Measurements from ENCODE around the gene TRAK2. TPM values are rescaled to one million over a fixed set of nuclear protein-coding genes. Genes with fewer than 3 reads are reported as not detected.

The TRAK2 gene
- total and polyA plus RNA-seq, 2 donors (not counting 1 experiment from before 2014, with no cell fraction given), result 73.2 to 81.1 TPM

DNA sequence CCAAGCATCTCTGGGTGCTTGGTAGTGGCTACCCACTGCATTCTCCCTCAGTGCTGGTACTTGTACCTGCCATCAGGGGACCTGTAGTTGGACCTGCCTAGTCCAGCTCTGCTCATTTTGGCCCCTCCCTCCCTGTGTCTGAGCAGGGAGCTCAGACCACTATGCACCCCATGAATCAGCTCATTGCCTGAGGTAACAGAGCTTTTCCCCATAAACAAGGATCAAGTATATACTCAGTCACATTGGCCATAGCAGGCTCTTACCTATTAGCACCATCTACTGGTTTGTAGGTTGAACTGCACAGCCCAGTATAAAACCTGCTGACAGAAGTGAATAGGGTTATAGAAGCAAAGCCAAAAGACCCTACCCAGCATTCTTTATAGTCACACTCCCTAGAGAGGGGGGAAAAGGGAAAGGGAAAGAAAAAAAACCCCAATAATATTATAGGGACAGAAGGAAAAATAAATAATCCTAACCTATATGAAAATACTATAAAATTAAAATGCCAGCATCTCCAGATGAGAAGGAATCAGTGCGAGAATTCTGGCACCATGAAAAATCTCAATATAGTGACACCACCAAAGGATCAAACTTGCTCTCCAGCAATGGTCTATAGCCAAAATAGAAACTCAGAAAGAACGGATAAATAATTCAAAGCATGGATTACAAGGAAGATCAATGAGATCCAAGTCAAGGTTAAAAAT lies 87.2 kb downstream of the TRAK2 start:
- no peak overlapping the region for H2AFZ ChIP-seq (ENCODE audit: low read length)
- no peaks in the 10 kb centered on the region for H3K9me3 ChIP-seq (ENCODE audit: control insufficient read depth, insufficient read depth, low read depth, low read length)
- H3K27me3 ChIP-seq (ENCODE audit: control insufficient read depth, insufficient read depth, low read length), result no peaks in the 10 kb centered on the region
- no peak overlapping the region for H3K4me2 ChIP-seq (ENCODE audit: extremely low read depth, insufficient read depth, low read length)
- no peaks in the 10 kb centered on the region for H3K36me3 ChIP-seq (ENCODE audit: control insufficient read depth, insufficient read depth, low read length)
- H4K20me1 ChIP-seq (ENCODE audit: control insufficient read depth, extremely low read depth, insufficient read depth, low read length), result no peaks in the 10 kb centered on the region
- no peak overlapping the region for H3K27ac ChIP-seq (ENCODE audit: insufficient read depth, low read length)
- TF ChIP-seq EZH2 (IDR thresholded peaks at IDR 0.05; ENCODE audit: low read length, missing control alignments), result no peak
- TF ChIP-seq, protein P1, sequence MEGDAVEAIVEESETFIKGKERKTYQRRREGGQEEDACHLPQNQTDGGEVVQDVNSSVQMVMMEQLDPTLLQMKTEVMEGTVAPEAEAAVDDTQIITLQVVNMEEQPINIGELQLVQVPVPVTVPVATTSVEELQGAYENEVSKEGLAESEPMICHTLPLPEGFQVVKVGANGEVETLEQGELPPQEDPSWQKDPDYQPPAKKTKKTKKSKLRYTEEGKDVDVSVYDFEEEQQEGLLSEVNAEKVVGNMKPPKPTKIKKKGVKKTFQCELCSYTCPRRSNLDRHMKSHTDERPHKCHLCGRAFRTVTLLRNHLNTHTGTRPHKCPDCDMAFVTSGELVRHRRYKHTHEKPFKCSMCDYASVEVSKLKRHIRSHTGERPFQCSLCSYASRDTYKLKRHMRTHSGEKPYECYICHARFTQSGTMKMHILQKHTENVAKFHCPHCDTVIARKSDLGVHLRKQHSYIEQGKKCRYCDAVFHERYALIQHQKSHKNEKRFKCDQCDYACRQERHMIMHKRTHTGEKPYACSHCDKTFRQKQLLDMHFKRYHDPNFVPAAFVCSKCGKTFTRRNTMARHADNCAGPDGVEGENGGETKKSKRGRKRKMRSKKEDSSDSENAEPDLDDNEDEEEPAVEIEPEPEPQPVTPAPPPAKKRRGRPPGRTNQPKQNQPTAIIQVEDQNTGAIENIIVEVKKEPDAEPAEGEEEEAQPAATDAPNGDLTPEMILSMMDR (conservative IDR thresholded peaks at IDR 0.05 in 1 of 2, IDR thresholded peaks at IDR 0.05 in 1 of 2; ENCODE audit: low read depth in 1 of 2, low read length in 2 of 2), result peak; percentile 87 to 92
- H3K4me3 ChIP-seq (replicated peaks in 1 of 4; ENCODE audit: control extremely low read depth in 1 of 4, insufficient read depth in 1 of 4, low read depth in 3 of 4, low read length in 4 of 4), result no peak overlapping the region
- H3K9ac ChIP-seq (ENCODE audit: insufficient read depth, low read length), result no peak overlapping the region
- peaks cover 2% of the 10 kb centered on the region for H3K4me1 ChIP-seq (ENCODE audit: control insufficient read depth, extremely low read depth, insufficient read depth, low read length)
- no peaks in the 10 kb centered on the region for H3K79me2 ChIP-seq (ENCODE audit: control insufficient read depth, insufficient read depth, low read length)
- DNase-seq (ENCODE audit: low read depth in 2 of 2), result peak; percentile 46 to 73

DNA sequence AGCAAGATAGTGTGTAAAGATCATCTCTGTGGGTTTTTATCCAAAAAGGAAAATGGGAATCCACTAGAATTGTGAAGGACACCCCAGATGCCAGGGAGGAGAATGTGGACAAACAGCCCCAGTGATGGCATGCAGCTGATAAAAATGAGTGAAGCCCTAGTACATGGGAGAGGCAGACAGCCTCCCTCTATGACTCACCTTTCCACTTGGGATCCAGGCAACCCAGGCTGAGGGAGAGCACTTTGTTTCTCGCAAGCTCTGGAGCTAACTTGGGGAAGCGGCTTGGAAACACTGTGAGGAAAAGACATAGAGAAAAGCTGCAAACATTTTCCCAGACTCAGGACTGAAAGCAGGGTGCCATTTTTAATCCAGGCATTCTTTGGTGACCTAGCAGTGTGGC lies 88.9 kb downstream of the TRAK2 start:
- no peak overlapping the region for H3K27ac ChIP-seq (ENCODE audit: insufficient read depth, low read length)
- no peaks in the 10 kb centered on the region for H3K79me2 ChIP-seq (ENCODE audit: control insufficient read depth, insufficient read depth, low read length)
- H3K9me3 ChIP-seq (ENCODE audit: control insufficient read depth, insufficient read depth, low read depth, low read length), result no peaks in the 10 kb centered on the region
- no peaks in the 10 kb centered on the region for H3K27me3 ChIP-seq (ENCODE audit: control insufficient read depth, insufficient read depth, low read length)
- H3K4me1 ChIP-seq (ENCODE audit: control insufficient read depth, extremely low read depth, insufficient read depth, low read length), result peaks cover 6% of the 10 kb centered on the region
- no peak overlapping the region for H2AFZ ChIP-seq (ENCODE audit: low read length)
- no peak overlapping the region for H3K4me3 ChIP-seq (replicated peaks in 1 of 4; ENCODE audit: control extremely low read depth in 1 of 4, insufficient read depth in 1 of 4, low read depth in 3 of 4, low read length in 4 of 4)
- DNase-seq (ENCODE audit: low read depth in 2 of 2), result peak in 1 of 2 donors; percentile 35
- H4K20me1 ChIP-seq (ENCODE audit: control insufficient read depth, extremely low read depth, insufficient read depth, low read length), result no peaks in the 10 kb centered on the region
- no peak for TF ChIP-seq EZH2 (IDR thresholded peaks at IDR 0.05; ENCODE audit: low read length, missing control alignments)
- TF ChIP-seq, protein P1 (conservative IDR thresholded peaks at IDR 0.05 in 1 of 2, IDR thresholded peaks at IDR 0.05 in 1 of 2; ENCODE audit: low read depth in 1 of 2, low read length in 2 of 2), result no peak
- H3K36me3 ChIP-seq (ENCODE audit: control insufficient read depth, insufficient read depth, low read length), result no peaks in the 10 kb centered on the region
- no peak overlapping the region for H3K4me2 ChIP-seq (ENCODE audit: extremely low read depth, insufficient read depth, low read length)
- H3K9ac ChIP-seq (ENCODE audit: insufficient read depth, low read length), result no peak overlapping the region

DNA sequence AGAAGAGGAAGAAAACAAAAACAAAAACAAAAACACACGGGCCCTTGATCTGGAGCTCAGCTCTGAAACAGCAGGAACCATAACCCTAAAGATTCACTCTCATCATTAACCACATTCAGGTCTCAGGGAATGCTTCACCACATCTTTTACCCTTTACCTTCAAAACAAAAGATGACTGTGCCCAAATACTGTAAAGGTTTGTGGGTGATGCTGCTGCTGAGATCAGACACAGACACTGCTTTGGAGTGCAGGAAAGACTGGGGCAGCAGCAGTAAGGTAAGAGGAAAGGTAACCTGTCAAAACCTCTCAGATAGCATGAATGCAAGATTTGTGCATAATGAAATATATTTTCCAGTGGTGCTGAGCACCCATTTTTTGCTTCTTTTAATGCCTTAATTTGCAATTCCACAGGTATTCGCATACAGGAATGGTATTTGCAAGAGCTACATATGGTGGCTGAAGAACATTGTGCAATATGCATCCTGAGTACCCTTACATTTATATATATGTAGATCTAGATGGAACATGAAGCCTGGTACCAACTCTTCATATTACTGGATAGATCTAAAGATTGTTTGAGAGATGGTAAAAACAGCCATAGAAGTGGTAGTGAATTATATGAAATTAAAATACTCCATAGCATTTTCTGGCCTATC lies 90.1 kb downstream of the TRAK2 start:
- Histone ChIP-seq H3K27ac (ENCODE audit: insufficient read depth, low read length) (no peak overlapping the region), H3K9me3 (ENCODE audit: control insufficient read depth, insufficient read depth, low read depth, low read length) (no peaks in the 10 kb centered on the region), H3K79me2 (ENCODE audit: control insufficient read depth, insufficient read depth, low read length) (no peaks in the 10 kb centered on the region), H3K4me2 (ENCODE audit: extremely low read depth, insufficient read depth, low read length) (no peak overlapping the region), H3K36me3 (ENCODE audit: control insufficient read depth, insufficient read depth, low read length) (no peaks in the 10 kb centered on the region), H3K4me1 (ENCODE audit: control insufficient read depth, extremely low read depth, insufficient read depth, low read length) (peaks cover 6% of the 10 kb centered on the region), H4K20me1 (ENCODE audit: control insufficient read depth, extremely low read depth, insufficient read depth, low read length) (no peaks in the 10 kb centered on the region), H3K9ac (ENCODE audit: insufficient read depth, low read length) (no peak overlapping the region), H2AFZ (ENCODE audit: low read length) (no peak overlapping the region), H3K27me3 (ENCODE audit: control insufficient read depth, insufficient read depth, low read length) (no peaks in the 10 kb centered on the region), H3K4me3 (replicated peaks in 1 of 4; ENCODE audit: control extremely low read depth in 1 of 4, insufficient read depth in 1 of 4, low read depth in 3 of 4, low read length in 4 of 4) (no peak overlapping the region)
- TF ChIP-seq, protein P1 (conservative IDR thresholded peaks at IDR 0.05 in 1 of 2, IDR thresholded peaks at IDR 0.05 in 1 of 2; ENCODE audit: low read depth in 1 of 2, low read length in 2 of 2), result no peak
- no peak for TF ChIP-seq EZH2 (IDR thresholded peaks at IDR 0.05; ENCODE audit: low read length, missing control alignments)
- no peak for DNase-seq (ENCODE audit: low read depth in 2 of 2)

Measured in fibroblast of lung (primary cell).